ENCODE measurements around the gene PCDHGB3. TPM values are rescaled to one million over a fixed set of nuclear protein-coding genes. Genes with fewer than 3 reads are reported as not detected.

PCDHGB3 gene
- total and polyA plus RNA-seq, 2 donors (not counting 3 experiments of a cell fraction or from before 2014, with no cell fraction given): 1.8 to 2.0 TPM

GRCh38 chr5:141373673-141374317 lies 3.8 kb downstream of the PCDHGB3 start, which contains the start of gene PCDHGA6:
Gene PCDHGA6, plus strand, starts transcription at chr5:141373891. Its CDS starts 193 bp downstream, at chr5:141374084.
- no peak within 1 kb of the TSS for H3K27ac ChIP-seq (ENCODE audit: insufficient read depth, low read depth, low read length)

More at GRCh38 chr5:141373673-141374317, 3.8 kb downstream of the PCDHGB3 start, which contains the start of gene PCDHGA6:
- CTCF ChIA-PET: interaction anchor here (0.6 to 3.2 kb wide), 21 partner anchors 9 to 194 kb away, joined by 3 to 41 read pairs (median 4); partner anchors contain the start of genes PCDHB14, PCDHGA10, PCDHGA11 and PCDHGA12
- no peaks in the 10 kb centered on the region for H3K79me2 ChIP-seq (ENCODE audit: control insufficient read depth, insufficient read depth, low read length)
- BruUV-seq (replicated peaks): TSS peak; percentile 20
- POLR2A ChIA-PET: no interaction called here
- peak within 1 kb of the TSS in 2 of 3 experiments; percentile 31 to 41 for H3K4me3 ChIP-seq (replicated peaks in 1 of 3; ENCODE audit: insufficient read depth in 1 of 3, low read depth in 1 of 3, low read length in 3 of 3)
- DNase-seq (ENCODE audit: low read depth, low spot score) (peak; percentile 49), FAIRE-seq (peak; percentile 74)
- no peaks in the 10 kb centered on the region for H4K20me1 ChIP-seq (replicated peaks; ENCODE audit: control insufficient read depth, extremely low read depth, insufficient read depth, low read length)
- peak within 1 kb of the TSS; percentile 62 for H2AFZ ChIP-seq (ENCODE audit: low read depth, low read length)
- no peaks in the 10 kb centered on the region for H3K9me1 ChIP-seq (replicated peaks; ENCODE audit: control insufficient read depth, extremely low read depth, insufficient read depth, low read length)
- no peak within 1 kb of the TSS for H3K9ac ChIP-seq (replicated peaks; ENCODE audit: extremely low read depth, insufficient read depth, low read length)
- TF ChIP-seq JUN (IDR thresholded peaks at IDR 0.05; ENCODE audit: borderline replicate concordance, insufficient read depth, insufficient read length, low read depth) (no peak), POLR2A (IDR thresholded peaks at IDR 0.05; ENCODE audit: low read depth, low read length) (no peak), FOS (IDR thresholded peaks at IDR 0.05; ENCODE audit: borderline replicate concordance, insufficient read depth, low read length) (no peak), GATA2 (IDR thresholded peaks at IDR 0.05; ENCODE audit: insufficient read depth, insufficient read length, low read depth, low read length) (no peak)
- TF ChIP-seq, protein P1, sequence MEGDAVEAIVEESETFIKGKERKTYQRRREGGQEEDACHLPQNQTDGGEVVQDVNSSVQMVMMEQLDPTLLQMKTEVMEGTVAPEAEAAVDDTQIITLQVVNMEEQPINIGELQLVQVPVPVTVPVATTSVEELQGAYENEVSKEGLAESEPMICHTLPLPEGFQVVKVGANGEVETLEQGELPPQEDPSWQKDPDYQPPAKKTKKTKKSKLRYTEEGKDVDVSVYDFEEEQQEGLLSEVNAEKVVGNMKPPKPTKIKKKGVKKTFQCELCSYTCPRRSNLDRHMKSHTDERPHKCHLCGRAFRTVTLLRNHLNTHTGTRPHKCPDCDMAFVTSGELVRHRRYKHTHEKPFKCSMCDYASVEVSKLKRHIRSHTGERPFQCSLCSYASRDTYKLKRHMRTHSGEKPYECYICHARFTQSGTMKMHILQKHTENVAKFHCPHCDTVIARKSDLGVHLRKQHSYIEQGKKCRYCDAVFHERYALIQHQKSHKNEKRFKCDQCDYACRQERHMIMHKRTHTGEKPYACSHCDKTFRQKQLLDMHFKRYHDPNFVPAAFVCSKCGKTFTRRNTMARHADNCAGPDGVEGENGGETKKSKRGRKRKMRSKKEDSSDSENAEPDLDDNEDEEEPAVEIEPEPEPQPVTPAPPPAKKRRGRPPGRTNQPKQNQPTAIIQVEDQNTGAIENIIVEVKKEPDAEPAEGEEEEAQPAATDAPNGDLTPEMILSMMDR (IDR thresholded peaks at IDR 0.05; ENCODE audit: extremely low read depth in 1 of 2, insufficient read depth in 1 of 2, low read depth in 1 of 2, low read length in 2 of 2): peak; percentile 40 to 48
- TF ChIP-seq, protein P2, sequence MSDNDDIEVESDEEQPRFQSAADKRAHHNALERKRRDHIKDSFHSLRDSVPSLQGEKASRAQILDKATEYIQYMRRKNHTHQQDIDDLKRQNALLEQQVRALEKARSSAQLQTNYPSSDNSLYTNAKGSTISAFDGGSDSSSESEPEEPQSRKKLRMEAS (IDR thresholded peaks at IDR 0.05; ENCODE audit: insufficient read depth, insufficient read length): no peak
- no peaks in the 10 kb centered on the region for H3K4me1 ChIP-seq (ENCODE audit: control insufficient read depth, extremely low read depth, insufficient read depth, low read length)
- dilution Hi-C loops (cut with MboI; ENCODE audit: extremely low pct_ligation_motif_present, low sequenced_read_pairs): no loop called here
- H3K27me3 ChIP-seq (ENCODE audit: control insufficient read depth in 2 of 2, insufficient read depth in 2 of 2, low read length in 2 of 2): peaks cover 30 to 77% of the 10 kb centered on the region in 2 experiments
- H3K9me3 ChIP-seq (replicated peaks; ENCODE audit: control insufficient read depth, insufficient read depth, low read length): no peaks in the 10 kb centered on the region
- H3K4me2 ChIP-seq (ENCODE audit: insufficient read depth, low read length): peak within 1 kb of the TSS; percentile 52
- no peaks in the 10 kb centered on the region for H3K36me3 ChIP-seq (ENCODE audit: control insufficient read depth in 2 of 2, extremely low read depth in 1 of 2, insufficient read depth in 2 of 2, low read length in 2 of 2)
- intact Hi-C loops (cut with micrococcal nuclease): loop anchor here (1.0 to 5.0 kb wide), 2 partner anchors 49 to 187 kb away; partner anchors contain the start of gene PCDHGA11
